SW480 (cell line): ENCODE measurements around the gene YEATS2.
"Not testable (repeated sequence)": the region's sequence is repeated elsewhere in the genome, so short reads cannot be mapped to it uniquely, and the experiment has no call there.

Experiments
- DNase-seq: peaks from one replicate; pipeline ENCODE4 v3.0.0-alpha.2; 2016; ENCODE audit warnings: low spot score

Gene YEATS2

GRCh38 chr3:183714622-183715021 lies 17.0 kb downstream of the YEATS2 start:
- DNase-seq: no peak

GRCh38 chr3:183718012-183718411 lies 20.4 kb downstream of the YEATS2 start:
- no peak for DNase-seq

GRCh38 chr3:183725387-183725786 lies 27.8 kb downstream of the YEATS2 start:
- DNase-seq: no peak

GRCh38 chr3:183728204-183728603 lies 30.6 kb downstream of the YEATS2 start:
- DNase-seq: no peak

DNA sequence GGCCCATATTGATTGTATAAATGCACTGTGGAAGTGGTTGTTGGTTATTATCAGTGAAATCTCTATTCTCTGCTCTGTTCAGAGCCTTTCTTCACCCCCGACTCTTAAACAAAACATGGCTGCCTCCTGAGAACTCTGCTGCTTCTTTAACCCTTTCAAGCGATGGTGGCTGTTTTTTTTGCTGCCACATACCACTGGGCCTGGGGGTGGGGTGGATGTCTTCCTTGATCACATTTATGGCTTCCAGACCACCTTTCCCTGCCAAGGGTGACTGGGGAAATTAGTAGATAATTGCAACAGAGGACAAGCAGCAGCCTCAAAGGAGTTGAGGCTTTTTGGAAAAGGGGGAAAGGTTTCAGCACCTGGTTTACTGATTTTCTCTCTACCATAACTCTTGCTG lies 32.8 kb downstream of the YEATS2 start:
- no peak for DNase-seq

GRCh38 chr3:183731611-183732010 lies 34.0 kb downstream of the YEATS2 start:
- no peak for DNase-seq

DNA sequence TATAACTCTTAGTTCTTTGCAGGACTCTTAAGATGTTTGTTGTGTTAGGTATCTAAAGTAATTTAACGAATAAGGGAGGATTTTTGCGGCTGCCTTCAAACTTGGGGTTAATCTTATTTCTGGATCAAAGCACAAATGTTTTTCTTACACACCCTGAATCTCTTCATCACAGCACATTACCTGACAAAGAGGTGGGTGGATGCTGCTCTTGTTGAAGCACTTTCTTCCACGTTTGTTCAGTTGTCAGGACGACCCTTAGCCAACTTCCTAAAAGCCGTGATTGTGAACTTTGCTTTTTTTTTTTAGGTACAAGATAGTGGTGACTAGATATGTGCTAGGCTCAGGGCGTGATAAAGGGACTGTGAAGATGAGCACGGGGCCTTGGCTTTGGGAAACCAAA lies 36.0 kb downstream of the YEATS2 start:
- DNase-seq: no peak

- no peak for DNase-seq
These were observed 37.3 kb downstream of the YEATS2 start for GRCh38 chr3:183734750-183735494.

- no peak for DNase-seq
These were observed 39.5 kb downstream of the YEATS2 start for GRCh38 chr3:183737116-183737515.

DNA sequence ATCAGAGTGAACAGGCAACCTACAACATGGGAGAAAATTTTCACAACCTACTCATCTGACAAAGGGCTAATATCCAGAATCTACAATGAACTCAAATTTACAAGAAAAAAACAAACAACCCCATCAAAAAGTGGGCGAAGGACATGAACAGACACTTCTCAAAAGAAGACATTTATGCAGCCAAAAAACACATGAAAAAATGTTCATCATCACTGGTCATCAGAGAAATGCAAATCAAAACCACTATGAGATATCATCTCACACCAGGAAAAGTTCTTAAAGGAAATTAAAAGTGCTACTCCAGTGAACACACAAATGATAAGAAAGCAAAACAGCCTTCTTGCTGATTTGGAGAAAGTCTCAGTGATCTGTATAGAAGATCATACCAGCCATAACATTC lies 42.6 kb downstream of the YEATS2 start:
- DNase-seq: not testable (repeated sequence)

- no peak for DNase-seq
These were observed 45.6 kb downstream of the YEATS2 start for GRCh38 chr3:183743231-183743630.

DNA sequence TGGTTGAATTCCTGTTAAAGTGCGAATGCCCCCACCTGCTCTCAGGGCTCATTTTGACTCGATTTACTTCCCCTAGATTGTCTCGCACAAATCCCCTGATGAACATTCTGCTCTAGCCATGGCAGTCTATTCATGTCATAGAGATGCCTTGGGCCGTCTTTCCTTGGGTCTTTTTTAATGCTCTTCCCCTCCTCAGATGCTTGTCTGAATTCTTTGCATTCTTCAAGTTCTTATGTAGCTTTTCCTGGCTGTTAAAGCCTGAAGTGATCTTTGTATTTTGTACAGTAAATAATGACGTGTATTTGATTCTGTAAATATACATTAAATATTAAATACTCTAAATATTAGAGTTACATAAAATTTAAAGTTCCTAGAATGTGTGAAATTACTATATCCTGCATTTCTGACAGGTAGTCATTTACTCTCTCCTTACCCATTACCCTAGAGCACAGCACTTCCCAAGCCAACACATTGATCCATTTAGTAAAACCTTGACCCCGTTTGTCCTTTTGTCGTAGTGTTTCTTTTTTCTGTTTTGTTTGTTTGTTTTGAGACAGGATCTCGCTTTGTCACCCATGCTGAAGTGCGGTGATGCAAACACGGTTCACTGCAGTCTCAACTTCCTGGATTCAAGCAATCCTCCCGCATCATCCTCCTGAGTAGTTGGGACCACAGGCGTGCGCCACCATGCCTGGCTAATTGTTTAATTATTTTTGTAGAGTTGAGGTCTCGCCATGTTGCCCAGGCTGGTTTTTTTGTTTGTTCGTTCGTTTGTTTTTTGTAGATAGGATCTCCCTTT lies 47.9 kb downstream of the YEATS2 start:
- DNase-seq: no peak

DNA sequence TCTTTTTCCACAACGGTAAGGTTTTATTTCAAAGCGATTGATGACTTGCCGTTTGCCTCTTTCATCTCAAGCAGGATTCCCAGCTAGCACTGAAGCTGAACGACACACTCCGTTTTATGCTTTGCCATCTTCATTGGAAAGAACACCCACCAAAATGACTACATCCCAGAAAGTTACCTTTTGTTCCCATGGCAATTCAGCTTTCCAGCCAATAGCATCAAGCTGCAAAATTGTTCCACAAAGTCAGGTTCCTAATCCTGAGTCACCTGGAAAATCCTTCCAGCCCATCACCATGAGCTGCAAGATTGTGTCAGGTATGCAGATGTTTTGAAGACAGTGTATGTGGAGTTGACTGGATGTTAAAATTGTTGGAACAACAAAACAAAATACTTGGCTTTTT lies 56.5 kb downstream of the YEATS2 start:
- no peak for DNase-seq

DNA sequence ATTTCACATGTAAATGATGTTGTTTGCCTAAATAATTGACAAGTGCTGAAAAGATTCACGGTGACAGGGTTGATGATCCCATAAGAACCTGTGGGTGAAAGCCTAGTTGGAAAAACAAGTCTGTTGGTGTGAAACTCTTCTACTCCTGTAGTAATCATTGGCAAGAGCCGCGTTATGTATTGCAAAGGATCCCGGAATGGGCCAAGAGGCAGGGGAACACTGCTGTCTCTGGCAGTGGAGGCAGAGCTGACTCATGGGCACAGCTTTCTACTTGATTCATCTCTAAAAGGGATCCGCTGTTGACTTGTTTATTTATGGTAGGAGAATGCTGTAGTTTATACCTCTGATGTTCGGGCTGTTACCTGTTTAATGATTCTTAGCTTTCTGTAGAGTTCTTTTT lies 64.7 kb downstream of the YEATS2 start:
- DNase-seq: no peak

- DNase-seq: peak; percentile 40
These were observed 67.5 kb downstream of the YEATS2 start for GRCh38 chr3:183764847-183765731.

- DNase-seq: no peak
These were observed 68.5 kb downstream of the YEATS2 start for GRCh38 chr3:183766107-183766506.

DNA sequence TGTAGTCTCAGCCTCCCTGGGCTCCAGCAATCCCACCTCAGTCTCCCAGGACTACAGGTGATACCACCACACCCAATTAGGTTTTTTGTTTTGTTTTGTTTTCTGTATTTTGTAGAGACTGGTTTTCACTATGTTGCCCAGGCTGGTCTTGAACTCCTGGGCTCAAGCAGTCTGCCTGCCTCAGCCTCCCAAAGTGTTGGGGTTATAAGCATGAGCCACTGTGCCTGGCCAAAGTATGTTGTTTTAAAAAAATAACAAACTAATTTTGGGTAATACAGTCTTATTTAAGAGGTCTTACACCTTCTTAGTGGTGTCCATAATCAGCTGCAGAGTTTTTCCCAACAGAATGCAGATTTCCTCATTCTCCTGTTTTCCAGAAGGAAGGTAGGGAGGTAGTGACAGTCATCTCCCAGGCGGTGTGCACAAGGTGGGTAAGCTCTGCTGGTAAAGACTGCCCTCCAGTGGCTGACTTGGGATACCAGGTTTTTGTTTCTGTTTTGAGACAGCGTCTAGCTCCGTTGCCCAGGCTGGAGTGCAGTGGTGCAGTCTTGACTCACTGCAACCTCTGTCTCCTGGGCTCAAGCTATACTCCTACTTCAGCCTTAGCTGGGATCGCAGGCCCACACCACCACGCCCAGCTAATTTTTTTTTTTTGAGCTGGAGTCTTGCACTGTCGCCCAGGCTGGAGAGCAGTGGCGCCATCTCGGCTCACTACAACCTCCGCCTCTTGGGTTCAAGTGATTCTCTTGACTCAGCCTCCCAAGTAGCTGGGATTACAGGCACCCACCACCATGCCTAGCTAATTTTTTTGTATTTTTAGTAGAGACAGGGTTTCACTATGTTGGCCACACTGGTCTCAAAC lies 69.4 kb downstream of the YEATS2 start:
- DNase-seq: peak; percentile 67

DNA sequence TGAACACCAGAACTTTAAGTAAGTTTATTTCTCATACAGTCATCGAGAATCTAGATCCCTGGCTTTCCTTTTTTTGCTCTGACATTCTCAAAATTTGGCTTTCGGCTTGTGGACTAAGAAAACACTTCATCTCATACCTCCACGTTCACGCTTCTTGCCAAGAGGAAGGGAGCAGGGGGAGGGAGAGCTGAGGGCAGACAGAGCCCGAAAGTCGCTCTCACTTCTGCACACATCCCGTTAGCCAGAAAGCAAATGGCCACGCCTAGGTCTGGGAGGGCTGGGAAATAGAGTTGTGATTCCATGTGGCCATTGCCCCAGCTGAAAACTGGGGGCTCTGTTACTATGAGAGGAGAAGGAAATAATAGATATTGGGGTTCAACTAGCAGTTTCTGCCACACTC lies 70.5 kb downstream of the YEATS2 start:
- no peak for DNase-seq

- DNase-seq: no peak
These were observed 71.9 kb downstream of the YEATS2 start for GRCh38 chr3:183769453-183769852.

DNA sequence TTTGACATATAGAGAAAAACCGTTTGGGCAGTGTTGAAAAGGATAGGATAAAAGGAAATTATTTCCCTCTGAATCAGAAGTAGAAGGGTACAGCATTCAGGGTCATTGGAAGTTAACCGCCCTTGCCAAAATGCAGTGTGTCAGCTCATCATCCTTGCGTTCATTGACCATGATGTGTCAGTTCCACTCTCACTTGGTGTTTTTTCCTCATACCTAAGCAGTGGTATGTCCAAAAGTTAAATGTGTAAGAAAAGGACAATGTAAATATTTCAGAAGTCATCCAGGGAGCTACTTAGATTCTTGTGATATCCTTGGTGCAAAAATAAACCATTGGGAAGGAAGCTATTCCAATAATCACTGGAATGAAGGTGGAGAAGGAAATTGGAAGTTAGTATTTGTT lies 77.0 kb downstream of the YEATS2 start:
- DNase-seq: no peak

DNA sequence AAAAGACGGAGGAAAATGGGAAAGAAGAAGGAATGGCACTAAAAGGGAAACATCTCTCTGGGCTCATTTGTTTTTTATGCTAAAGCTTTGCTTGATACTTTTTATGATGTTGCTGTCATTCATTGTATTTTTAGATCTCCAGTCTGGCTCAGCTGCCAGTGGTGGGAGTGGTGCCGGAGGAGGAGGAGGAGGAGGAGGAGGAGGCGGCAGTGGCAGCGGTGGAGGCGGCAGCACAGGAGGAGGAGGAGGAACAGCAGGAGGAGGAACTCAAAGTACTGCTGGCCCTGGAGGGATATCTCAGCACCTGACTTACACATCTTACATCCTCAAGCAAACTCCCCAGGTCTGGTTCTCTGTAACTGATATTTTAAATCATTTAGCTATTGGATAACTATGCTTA lies 78.2 kb downstream of the YEATS2 start:
- no peak for DNase-seq

GRCh38 chr3:183776451-183776850 lies 78.9 kb downstream of the YEATS2 start:
- not testable (repeated sequence) for DNase-seq
